GM19023 (cell line): ENCODE data around the gene POU2AF2.
A peak's percentile ranks its signal among the peaks of the same experiment; 100 is the strongest.
"Not testable (repeated sequence)": the region's sequence is repeated elsewhere in the genome, so short reads cannot be mapped to it uniquely, and the experiment has no call there.

Experiments
- ATAC-seq: cut with Tn5 transposase; IDR thresholded peaks from one replicate; pipeline ENCODE4 v1.9.1; 2021; ENCODE audit warnings: mild to moderate bottlenecking, moderate library complexity; ENCODE audit not compliant: unreplicated experiment

The POU2AF2 gene, protein sequence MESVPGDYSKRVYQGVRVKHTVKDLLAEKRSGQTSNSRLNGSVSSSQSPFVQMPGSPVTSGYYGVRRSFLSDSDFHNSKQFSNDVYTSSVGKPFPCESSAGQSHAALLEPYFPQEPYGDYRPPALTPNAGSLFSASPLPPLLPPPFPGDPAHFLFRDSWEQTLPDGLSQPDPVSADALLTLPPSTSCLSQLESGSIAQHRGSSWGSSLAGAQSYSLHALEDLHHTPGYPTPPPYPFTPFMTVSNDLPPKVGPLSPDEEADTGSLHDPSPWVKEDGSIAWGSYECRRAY

GRCh38 chr11:111245425-111245824 is at the start of gene POU2AF2:
POU2AF2 (plus strand) TSS chr11:111245725; CDS start chr11:111245854, 129 bp downstream.
- ATAC-seq: no peak

DNA sequence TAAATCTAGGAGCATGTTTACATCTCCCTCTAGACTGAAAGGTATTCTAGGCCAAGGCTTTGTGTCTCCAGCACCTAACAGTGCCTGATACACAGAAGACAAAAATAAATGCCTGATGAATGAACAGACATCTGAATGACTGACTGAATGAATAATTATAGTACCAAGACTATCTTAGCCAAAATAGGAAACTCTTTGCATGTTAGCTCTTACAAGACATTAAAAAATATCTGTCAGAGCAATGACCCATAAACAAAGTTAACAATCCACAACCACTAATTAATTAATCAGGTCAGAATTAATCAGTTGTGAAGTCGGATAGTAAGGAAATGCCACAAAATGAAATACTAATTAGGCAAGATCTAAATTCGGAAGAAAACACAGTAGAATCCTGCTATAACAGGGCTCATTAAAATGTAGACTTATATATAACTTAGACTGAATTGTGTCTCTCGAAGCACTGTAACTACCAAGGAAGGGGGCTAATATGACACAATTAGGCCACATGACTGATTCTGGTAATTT is 45.5 kb upstream of the POU2AF2 start:
- ATAC-seq: no peak

DNA sequence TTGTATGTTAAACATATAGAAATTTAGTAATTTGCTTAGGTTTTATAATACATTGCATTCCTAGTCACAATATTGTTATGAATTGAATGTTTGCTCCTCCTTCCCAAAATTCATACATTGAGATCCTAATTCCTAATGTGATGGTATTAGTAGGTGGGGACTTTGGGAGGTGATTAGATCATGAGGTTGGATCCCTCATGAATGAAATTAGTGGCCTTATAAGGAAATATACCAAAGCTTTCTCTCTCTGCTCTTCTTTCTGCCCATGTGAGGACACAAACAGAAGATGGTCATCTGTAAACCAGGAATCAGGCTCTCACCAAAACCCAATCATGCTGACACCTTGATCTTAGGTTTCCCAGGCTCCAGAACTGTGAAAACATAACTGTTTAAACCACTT is 41.3 kb upstream of the POU2AF2 start:
- no peak for ATAC-seq

DNA sequence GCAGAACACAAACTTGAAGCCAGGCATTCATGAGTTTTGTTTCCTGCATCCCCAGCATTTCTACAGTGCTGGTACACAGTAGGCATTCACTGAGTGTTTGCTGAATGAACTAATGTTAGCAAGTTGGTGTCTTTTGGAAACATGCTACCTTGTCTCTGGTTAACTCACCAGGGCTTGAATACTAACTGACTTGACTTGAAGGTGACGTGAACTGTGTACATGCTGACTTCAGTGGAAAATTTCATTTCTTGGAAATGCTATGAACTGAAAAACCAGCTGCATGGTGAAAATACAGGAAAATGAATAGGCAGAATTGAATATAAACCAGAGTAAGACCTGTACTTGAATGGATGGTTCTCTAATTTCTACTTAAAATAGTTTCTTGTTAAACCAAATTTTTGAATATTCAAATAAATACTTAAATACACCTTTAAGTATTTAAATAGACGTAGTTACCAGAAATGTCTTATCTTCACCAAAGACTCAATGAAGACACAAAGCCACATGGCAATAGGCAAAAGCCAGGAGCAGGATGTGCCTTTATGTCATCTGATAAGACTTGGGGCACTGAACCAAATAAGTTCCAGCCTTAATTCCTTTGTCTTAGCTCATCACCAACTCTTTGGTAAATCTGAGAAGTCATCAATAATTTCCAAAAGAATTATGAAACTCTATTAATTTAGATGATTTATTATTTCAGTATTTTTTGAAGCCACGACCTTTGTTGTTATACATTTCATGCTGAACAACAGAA is 39.7 kb upstream of the POU2AF2 start:
- ATAC-seq: no peak

GRCh38 chr11:111206472-111206871 is 39.1 kb upstream of the POU2AF2 start:
- no peak for ATAC-seq

DNA sequence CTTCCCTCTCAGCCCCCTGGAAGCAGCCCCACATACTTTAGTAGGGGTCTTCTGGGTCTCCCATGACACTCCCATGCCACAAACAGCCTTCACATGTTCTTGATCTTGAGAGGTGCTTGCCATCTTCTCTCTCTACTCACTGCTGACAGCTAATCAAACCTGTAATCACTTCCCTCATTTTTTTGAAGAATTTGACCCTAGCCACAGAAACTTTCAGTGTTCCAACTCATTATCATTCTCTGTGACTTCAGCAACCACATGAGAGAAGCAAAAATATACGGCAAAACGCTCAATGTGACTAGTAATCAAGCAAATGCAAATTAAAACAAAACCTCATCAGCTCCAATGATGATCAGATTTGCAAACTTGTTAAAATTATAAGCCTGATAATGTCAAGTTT is 38.3 kb upstream of the POU2AF2 start:
- ATAC-seq: no peak

GRCh38 chr11:111209543-111210355 is 35.8 kb upstream of the POU2AF2 start:
- no peak for ATAC-seq

DNA sequence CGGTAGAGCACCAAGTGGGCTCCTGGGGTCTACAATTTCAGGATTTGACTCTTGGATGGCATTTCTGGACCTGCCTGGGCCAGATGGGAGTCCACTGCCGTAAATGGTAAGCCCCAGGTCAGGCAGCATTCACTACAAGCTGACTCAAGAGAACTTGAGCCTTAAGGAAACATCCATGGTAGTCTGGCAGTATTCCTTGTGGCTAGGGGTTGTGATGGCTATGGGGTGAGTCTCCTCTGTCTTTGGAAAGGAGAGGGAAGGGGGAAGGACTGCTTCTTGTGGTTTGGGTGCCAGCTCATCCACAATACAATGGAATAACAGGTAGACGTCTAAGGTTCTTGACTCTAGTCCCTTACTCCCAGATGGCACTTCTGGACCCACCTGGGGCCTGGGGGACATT is 32.3 kb upstream of the POU2AF2 start:
- ATAC-seq: no peak

DNA sequence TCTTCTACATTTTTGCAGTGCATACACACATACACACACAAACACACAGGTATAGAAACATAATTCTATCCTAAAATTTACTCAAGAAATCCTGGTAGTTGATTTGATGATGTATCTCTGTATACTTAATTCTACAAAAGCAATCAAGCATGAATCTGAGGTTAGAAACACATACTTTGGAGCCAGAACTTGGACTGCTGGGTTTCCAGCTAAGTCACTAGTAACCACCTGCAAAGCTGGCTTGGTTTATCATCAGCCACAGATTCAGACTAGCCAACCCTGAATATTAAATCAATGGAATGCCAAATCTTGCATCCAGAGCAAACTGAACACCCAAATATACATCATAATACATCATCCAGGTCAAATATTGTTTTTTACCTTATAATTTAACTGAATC is 24.8 kb upstream of the POU2AF2 start:
- ATAC-seq: no peak

- ATAC-seq: no peak
These were observed 24.3 kb upstream of the POU2AF2 start for GRCh38 chr11:111221208-111221607.

DNA sequence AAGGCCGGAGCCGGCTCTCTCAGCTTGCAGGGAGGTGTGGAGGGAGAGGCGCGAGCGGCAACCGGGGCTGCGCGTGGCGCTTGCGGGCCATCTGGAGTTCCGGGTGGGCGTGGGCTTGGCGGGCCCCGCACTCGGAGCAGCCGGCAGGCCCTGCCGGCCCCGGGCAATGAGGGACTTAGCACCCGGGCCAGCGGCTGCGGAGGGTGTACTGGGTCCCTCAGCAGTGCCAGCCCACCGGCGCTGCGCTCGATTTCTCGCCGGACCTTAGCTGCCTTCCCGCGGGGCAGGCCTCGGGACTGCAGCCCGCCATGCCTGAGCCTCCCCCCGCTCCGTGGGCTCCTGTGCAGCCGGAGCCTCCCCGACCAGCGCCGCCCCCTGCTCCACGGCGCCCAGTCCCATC is 23.6 kb upstream of the POU2AF2 start:
- ATAC-seq: not testable (repeated sequence)

DNA sequence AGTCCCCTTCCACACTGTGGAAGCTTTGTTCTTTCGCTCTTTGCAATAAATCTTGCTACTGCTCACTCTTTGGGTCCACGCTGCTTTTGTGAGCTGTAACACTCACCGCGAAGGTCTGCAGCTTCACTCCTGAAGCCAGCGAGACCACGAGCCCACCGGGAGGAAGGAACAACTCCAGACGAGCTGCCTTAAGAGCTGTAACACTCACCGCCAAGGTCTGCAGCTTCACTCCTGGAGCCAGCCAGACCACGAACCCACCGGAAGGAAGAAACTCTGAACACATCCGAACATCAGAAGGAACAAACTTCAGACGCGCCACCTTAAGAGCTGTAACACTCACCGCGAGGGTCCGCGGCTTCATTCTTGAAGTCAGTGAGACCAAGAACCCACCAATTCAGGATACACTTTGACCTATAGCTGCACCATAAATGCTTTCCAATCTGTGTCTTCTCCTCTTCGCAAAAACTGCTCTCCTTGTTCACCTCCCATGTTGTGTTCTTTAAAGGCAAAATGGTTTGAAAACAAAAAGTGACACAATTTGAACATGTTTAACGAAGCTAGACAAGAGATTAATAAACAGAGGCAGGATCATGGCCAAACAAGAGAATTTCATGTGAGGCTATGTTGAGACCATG is 22.6 kb upstream of the POU2AF2 start:
- ATAC-seq: not testable (repeated sequence)

DNA sequence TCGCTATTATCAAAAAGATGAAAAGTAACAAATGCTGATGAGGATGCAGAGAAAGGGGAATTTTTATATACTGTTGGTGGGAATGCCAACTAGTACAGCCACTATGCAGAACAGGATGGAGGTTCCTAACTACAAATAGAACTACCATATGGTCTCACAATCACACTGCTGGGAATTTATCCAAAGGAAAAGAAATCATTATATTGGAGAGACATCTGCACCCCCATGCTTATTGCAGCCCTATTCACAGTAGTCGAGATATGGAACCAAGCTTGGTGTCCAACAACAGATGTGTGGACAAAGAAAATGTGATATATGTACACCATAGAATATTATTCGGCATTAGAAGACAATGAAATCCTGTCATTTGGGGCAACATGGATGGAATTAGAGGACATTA is 19.6 kb upstream of the POU2AF2 start:
- no peak for ATAC-seq

- no peak for ATAC-seq
These were observed 15.9 kb upstream of the POU2AF2 start for GRCh38 chr11:111229604-111230003.

- ATAC-seq: peak; percentile 19
These were observed 15.4 kb upstream of the POU2AF2 start for GRCh38 chr11:111230122-111230465.

DNA sequence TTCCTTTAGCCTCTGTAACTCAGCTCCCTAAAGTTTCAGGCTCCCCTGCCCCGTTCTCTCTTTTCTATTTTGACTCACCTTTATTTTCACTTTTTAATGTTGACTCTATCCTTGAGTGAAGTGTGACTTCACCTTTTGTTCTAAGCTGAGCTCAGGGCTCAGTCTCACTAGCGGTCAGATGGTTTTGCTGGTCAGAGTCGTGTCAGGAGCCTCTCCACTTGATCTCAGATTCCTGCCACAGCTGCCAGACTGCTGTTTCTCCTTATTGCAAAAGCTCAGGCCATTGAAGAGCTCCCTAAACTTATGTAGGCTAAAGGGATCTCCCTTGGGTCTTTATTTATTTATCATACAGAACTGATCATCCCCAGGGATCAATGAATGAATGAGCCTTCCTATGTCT is 13.7 kb upstream of the POU2AF2 start:
- ATAC-seq: no peak

DNA sequence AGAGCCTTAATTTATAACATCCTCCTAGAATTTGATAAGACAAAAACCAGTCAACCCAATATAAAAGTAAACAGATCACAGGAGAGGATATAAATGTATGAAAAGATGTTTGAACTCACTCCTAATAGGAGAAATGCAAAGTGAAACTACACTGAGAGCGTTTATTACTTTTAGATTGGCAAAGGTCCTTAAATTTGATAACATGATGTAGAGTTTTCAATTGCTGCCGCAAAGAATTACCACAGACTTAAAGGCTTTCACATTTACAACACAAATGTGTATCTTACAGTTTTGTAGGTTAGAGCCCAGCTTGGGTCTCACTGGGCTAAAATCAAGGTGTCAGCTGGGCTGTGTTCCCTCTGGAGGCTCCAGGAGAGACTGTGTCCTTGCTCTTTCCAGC is 9.1 kb upstream of the POU2AF2 start:
- ATAC-seq: no peak

GRCh38 chr11:111237926-111238325 is 7.6 kb upstream of the POU2AF2 start:
- no peak for ATAC-seq

GRCh38 chr11:111246956-111247355 is 1.4 kb downstream of the POU2AF2 start:
- ATAC-seq: no peak

DNA sequence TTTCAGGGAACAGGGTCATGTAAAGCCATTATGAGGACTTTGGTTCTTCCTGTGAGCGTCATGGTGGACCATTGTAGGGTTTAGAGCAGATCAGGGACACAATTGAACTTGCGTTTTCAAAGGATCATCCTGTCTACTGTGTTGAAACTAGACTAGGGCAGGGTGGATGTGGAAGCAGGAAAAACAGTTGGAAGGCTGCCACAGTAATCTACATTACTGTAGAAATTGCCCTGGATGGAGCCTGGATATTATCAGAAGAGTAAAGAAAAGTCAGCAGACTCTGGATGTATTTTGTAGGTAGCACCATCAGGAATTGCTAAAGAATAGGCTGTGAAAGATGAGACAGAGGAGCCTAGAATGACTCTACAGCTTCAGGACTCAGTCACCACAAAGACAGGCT is 5.4 kb downstream of the POU2AF2 start:
- no peak for ATAC-seq

DNA sequence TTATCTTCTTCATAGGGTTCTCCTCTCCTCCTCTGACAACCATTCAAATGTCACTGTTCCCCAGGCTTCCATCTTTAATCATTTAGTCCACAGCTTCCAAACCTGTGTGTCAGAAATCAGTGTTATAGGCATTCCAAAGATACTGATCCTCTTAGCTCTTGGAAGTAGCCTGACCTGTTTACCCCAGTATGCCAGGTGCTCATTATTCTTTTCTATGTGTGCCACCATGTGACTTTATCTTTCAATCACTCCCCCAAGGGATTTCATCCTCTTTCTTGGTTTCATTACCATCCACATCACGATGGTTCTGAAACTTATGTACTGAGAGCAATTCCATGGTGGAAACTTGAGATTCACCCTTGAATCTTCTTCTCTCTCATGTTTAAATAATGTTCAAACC is 7.6 kb downstream of the POU2AF2 start:
- ATAC-seq: no peak
